ENCODE data around the gene KLF11.
A peak's percentile ranks its signal among the peaks of the same experiment; 100 is the strongest.

KLF11 gene

DNA sequence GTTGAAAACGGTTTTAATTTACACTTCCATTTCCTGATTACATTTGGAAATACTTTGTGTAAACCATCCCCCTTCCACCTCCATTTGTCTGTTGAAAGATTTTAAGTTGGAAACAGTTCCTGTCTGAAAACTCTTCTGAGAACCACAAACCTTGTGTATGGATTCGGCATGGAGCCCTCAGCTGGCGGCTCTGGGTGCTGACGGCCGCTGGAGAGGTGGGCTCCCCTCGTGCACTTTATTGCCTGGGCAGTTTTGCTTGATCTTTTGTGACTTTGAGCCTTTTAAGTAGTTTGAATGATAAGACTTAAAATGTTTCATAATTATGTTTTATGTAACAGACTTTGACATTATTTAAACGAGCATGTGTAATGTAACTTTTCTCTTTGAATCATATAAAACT, 11.1 kb downstream of the KLF11 start:
- no peak overlapping the region for H3K4me3 ChIP-seq (ENCODE audit: control insufficient read depth, low read depth, low read length)
- DNase-seq (ENCODE audit: low read depth) = no peak
- TF ChIP-seq, protein P1, sequence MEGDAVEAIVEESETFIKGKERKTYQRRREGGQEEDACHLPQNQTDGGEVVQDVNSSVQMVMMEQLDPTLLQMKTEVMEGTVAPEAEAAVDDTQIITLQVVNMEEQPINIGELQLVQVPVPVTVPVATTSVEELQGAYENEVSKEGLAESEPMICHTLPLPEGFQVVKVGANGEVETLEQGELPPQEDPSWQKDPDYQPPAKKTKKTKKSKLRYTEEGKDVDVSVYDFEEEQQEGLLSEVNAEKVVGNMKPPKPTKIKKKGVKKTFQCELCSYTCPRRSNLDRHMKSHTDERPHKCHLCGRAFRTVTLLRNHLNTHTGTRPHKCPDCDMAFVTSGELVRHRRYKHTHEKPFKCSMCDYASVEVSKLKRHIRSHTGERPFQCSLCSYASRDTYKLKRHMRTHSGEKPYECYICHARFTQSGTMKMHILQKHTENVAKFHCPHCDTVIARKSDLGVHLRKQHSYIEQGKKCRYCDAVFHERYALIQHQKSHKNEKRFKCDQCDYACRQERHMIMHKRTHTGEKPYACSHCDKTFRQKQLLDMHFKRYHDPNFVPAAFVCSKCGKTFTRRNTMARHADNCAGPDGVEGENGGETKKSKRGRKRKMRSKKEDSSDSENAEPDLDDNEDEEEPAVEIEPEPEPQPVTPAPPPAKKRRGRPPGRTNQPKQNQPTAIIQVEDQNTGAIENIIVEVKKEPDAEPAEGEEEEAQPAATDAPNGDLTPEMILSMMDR (IDR thresholded peaks at IDR 0.05; ENCODE audit: control insufficient read depth, insufficient read depth, low read depth, low read length, missing control alignments) = no peak

DNA sequence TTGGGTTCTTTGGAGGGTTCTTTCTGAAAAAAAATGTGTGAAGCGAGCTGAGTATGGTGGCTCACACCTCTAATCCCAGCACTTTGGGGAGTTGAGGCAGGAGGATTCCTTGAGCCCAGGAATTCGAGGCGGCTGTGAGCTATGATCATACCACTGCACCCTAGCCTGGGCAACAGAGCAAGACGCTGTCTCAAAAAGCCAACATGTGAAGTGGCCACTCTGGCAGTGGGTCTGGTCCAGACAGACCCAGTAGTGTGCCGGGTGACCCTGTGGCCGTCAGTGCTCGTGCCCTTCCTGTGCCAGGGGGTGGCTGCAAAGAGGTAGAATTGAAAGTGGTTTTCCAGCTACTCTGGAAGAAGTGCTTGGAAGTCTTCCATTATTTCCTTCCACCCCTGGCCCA, 11.6 kb downstream of the KLF11 start:
- H3K4me3 ChIP-seq (ENCODE audit: control insufficient read depth, low read depth, low read length) = no peak overlapping the region
- DNase-seq (ENCODE audit: low read depth) = no peak
- TF ChIP-seq, protein P1 (IDR thresholded peaks at IDR 0.05; ENCODE audit: control insufficient read depth, insufficient read depth, low read depth, low read length, missing control alignments) = no peak

- no peak overlapping the region for H3K4me3 ChIP-seq (ENCODE audit: control insufficient read depth, low read depth, low read length)
- TF ChIP-seq, protein P1 (IDR thresholded peaks at IDR 0.05; ENCODE audit: control insufficient read depth, insufficient read depth, low read depth, low read length, missing control alignments) = no peak
- DNase-seq (ENCODE audit: low read depth) = no peak
Observed at GRCh38 chr2:10056439-10056838, 13.1 kb downstream of the KLF11 start.

DNA sequence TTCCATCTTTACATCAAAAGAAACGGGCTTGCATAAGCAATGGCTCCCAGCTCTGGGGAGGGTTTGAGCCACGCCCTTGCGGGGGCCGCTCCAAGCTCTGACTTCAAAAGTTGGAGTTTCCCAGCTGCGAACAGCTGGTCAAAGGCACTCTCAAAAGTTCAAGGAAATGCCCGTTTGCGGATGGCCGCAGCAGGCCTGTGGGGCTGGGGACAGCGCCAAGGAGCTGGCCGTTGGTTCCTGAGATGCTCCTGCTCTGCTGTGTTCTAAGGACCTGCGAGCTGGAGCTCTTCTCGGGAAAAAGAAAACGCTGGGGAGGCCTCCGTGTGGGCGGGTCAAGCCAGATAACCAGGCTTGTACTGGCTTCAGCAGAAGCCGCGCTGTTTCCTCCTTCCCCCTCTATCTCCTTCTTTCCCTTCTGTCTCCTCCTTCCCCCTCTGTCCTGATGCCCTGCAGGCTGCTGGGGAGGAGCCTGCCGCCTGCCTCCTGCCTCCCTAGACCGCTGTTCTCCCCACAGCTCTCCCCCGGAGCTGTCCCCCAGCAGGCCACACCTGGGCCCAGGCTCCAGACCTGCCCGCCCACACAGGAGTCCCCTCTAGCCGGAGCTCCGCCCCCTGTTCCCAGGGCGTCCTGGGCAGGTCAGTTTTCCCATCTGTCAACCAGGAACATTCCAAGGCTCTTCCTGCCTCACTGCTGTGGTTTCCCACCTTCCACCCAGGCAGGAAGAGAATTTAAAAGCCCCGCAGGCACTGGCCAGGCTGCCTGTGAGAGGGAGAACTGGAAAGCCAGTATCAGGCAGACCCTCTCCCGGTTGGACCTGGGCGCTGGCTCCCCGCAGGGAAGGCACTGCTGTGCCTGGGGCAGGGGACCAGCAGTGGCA, 14.1 kb downstream of the KLF11 start:
- TF ChIP-seq, protein P1 (IDR thresholded peaks at IDR 0.05; ENCODE audit: control insufficient read depth, insufficient read depth, low read depth, low read length, missing control alignments) = no peak
- H3K4me3 ChIP-seq (ENCODE audit: control insufficient read depth, low read depth, low read length) = peak overlapping the region; percentile 1
- DNase-seq (ENCODE audit: low read depth) = peak; percentile 24

DNA sequence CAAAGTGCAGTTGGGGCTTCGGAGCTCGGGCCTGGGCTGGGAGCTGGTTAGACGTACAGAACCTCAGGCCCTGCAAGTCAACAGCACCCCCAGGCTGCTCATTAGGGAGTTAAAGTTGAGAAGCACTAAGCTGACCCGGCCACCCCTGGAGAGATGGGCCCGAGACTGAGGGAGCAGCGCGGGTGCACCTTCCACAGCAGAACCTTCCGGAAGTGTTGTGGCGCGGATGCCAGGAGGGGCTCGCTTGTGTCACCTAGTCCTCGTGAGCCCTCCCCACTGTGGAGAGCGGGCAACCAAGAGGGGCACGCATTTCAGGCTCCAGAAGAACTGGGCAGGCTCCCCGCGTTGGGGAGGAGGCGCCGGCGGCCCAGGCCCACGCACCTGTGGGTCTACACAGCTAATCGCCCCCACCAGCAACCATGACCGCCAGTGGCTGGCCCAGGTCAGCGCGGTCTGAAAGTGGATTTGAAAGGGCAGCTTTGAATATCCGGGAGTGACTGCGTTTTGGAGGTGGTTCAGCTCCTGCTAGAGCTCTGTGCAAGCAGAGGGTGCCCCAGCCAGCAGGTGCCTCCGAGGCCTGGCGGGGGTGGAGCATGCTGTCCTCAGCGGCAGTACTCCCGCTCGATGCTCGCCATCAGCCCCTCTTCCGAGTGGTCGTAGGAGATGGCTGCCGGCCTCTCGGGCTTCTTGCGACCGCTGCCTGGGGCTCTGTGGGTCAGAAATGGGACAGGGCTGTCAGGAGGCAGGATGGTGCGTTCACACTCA, 15.1 kb downstream of the KLF11 start:
- TF ChIP-seq, protein P1 (IDR thresholded peaks at IDR 0.05; ENCODE audit: control insufficient read depth, insufficient read depth, low read depth, low read length, missing control alignments) = no peak
- H3K4me3 ChIP-seq (ENCODE audit: control insufficient read depth, low read depth, low read length) = no peak overlapping the region
- no peak for DNase-seq (ENCODE audit: low read depth)

DNA sequence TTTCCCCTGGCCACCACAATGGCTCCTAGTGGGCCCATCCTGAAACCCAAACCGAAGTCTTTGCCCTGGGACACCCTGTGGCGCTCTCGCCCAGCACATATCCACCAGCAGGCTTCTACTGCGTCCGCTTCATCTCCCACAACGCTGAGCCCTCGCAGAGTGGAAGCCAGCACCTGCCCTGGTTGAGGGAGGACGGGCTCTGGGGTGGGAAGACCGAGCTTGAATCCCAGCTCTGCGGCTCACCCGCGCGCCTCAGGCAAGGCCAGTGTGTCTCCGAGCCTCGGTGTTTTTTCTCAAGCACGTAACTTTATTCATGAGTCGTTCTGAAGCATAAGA, 15.6 kb downstream of the KLF11 start:
- TF ChIP-seq, protein P1 (IDR thresholded peaks at IDR 0.05; ENCODE audit: control insufficient read depth, insufficient read depth, low read depth, low read length, missing control alignments) = no peak
- no peak overlapping the region for H3K4me3 ChIP-seq (ENCODE audit: control insufficient read depth, low read depth, low read length)
- DNase-seq (ENCODE audit: low read depth) = no peak
